HCT116 (cell line): ENCODE measurements around the gene EIPR1. TPM values are rescaled to one million over a fixed set of nuclear protein-coding genes. Genes with fewer than 3 reads are reported as not detected.

Source experiments
- ATAC-seq: fragments of 200-7000 bp; cut with Tn5 transposase; 2 replicates; pipeline ENCODE4 v1.9.1; 2020; ENCODE audit warnings: mild to moderate bottlenecking, moderate library complexity
- BruUV-seq: library from RNA; stranded (reverse); fragments of 400-500 nt; replicated peaks from 2 replicates; lab custom pipeline; 2021; lab: Mats Ljungman, UMichigan
- CTCF ChIA-PET: fragments of 300-600 bp; sonication (Branson Sonifier 250); formaldehyde crosslinking; loops from one replicate; lab custom pipeline; 2021; ENCODE audit warnings: antibody characterized with exemption; lab: Charles Lee
- POLR2A ChIA-PET: fragments of 300-600, 350-600 bp; sonication (Branson Sonifier 250); formaldehyde crosslinking; loops from one replicate; lab custom pipeline; 2021; ENCODE audit warnings: antibody characterized with exemption; lab: Charles Lee
- RAD21 ChIA-PET, 2 experiments: fragments of 300-600 bp; sonication (Branson Sonifier 250); formaldehyde crosslinking; loops; one replicate each; lab custom pipeline; 2023; ENCODE audit warnings: low total read pairs in 2 of 2; ENCODE audit not compliant: uncharacterized antibody in 2 of 2, unreplicated experiment in 2 of 2, low non-redundant PET in 1 of 2; lab: Charles Lee
- DNase-seq: peaks from one replicate; pipeline ENCODE4 v3.0.0-alpha.2; 2010; ENCODE audit warnings: low read depth, low spot score
- H2AFZ ChIP-seq: fragments of 200-600 bp; shearing (Covaris generic), sonication (generic); 2 replicates; pipeline ENCODE4 v1.6.1; 2017; ENCODE audit warnings: low read depth, mixed run types, mixed read lengths, antibody characterized with exemption, low read length; ENCODE audit not compliant: poor library complexity, severe bottlenecking
- H3K27ac ChIP-seq: 2 replicates; pipeline ENCODE4 v1.5.1; 2012; ENCODE audit warnings: low read depth, low read length
- H3K27me3 ChIP-seq: fragments of 200-600 bp; sonication (generic); 2 replicates; pipeline ENCODE4 v1.6.1; 2016; ENCODE audit warnings: mixed run types, low read length, mixed read lengths; ENCODE audit not compliant: insufficient read depth
- H3K36me3 ChIP-seq, 2 experiments: fragments of 200-500 bp in 1 of 2; fragments of 200-600 bp in 1 of 2; sonication (Bioruptor generic) in 1 of 2; sonication (generic) in 1 of 2; 2 replicates each; pipeline versions ENCODE4 v1.5.1 to v1.6.1; 2014 to 2016; ENCODE audit warnings: low read length in 2 of 2, inconsistent platforms in 1 of 2, mixed read lengths in 1 of 2, mixed run types in 1 of 2; ENCODE audit not compliant: insufficient read depth in 2 of 2, control insufficient read depth in 1 of 2
- H3K4me1 ChIP-seq, 2 experiments: fragments of 200-600 bp in 1 of 2; sonication (generic) in 1 of 2; 2 replicates each; pipeline versions ENCODE4 v1.5.1 to v1.6.1; 2012 to 2017; ENCODE audit warnings: low read length in 2 of 2, inconsistent platforms in 1 of 2, mild to moderate bottlenecking in 1 of 2, mixed read lengths in 1 of 2, mixed run types in 1 of 2, moderate library complexity in 1 of 2; ENCODE audit not compliant: insufficient read depth in 2 of 2, control insufficient read depth in 1 of 2
- H3K4me2 ChIP-seq: fragments of 200-600 bp; sonication (generic); 2 replicates; pipeline ENCODE4 v1.6.1; 2017; ENCODE audit warnings: mixed run types, low read length, mixed read lengths
- H3K4me3 ChIP-seq, 2 experiments: fragments of 200-600 bp in 1 of 2; sonication (generic) in 1 of 2; replicated peaks in 1 of 2; 2 replicates each; pipeline ENCODE4 v1.5.1; 2011 to 2016; ENCODE audit warnings: low read length in 2 of 2, control low read depth in 1 of 2, low read depth in 1 of 2, mild to moderate bottlenecking in 1 of 2, mixed read lengths in 1 of 2, mixed run types in 1 of 2
- H3K79me2 ChIP-seq: fragments of 200-600 bp; sonication (generic); 2 replicates; pipeline ENCODE4 v1.6.1; 2017; ENCODE audit warnings: mild to moderate bottlenecking, mixed run types, low read length, moderate library complexity, mixed read lengths; ENCODE audit not compliant: insufficient read depth
- H3K9ac ChIP-seq: fragments of 200-600 bp; sonication (generic); 2 replicates; pipeline ENCODE4 v1.6.1; 2016; ENCODE audit warnings: low read length, mixed read lengths
- H3K9me2 ChIP-seq: fragments of 200-600 bp; sonication (generic), shearing (Covaris generic); 2 replicates; pipeline ENCODE4 v1.6.1; 2017; ENCODE audit warnings: mixed run types, mild to moderate bottlenecking, moderate library complexity; ENCODE audit not compliant: insufficient read depth
- H3K9me3 ChIP-seq, 2 experiments: fragments of 200-500 bp in 1 of 2; fragments of 200-600 bp in 1 of 2; sonication (Bioruptor generic) in 1 of 2; sonication (generic) in 1 of 2; 2 replicates each; pipeline ENCODE4 v1.6.1; 2014 to 2017; ENCODE audit warnings: low read length in 2 of 2, mixed read lengths in 2 of 2, inconsistent platforms in 1 of 2, low read depth in 1 of 2, mild to moderate bottlenecking in 1 of 2, mixed run types in 1 of 2, moderate library complexity in 1 of 2; ENCODE audit not compliant: control insufficient read depth in 1 of 2, insufficient read depth in 1 of 2
- H4K20me1 ChIP-seq: fragments of 200-600 bp; sonication (generic), shearing (Covaris generic); 2 replicates; pipeline ENCODE4 v1.6.1; 2017; ENCODE audit warnings: mixed run types, mild to moderate bottlenecking, moderate library complexity; ENCODE audit not compliant: insufficient read depth
- CBX3 ChIP-seq: IDR thresholded peaks from 2 replicates; pipeline ENCODE4 v1.6.1; 2012; ENCODE audit warnings: low read depth
- CEBPB ChIP-seq: IDR thresholded peaks from 2 replicates; pipeline ENCODE4 v1.6.1; 2012; ENCODE audit warnings: low read depth
- EGR1 ChIP-seq: IDR thresholded peaks from 2 replicates; pipeline ENCODE4 v1.6.1; 2012; ENCODE audit warnings: low read depth
- ELF1 ChIP-seq: IDR thresholded peaks from 2 replicates; pipeline ENCODE4 v1.6.1; 2012; ENCODE audit warnings: low read depth, borderline replicate concordance
- EZH2 ChIP-seq: fragments of 200-600 bp; sonication (generic); IDR thresholded peaks from 2 replicates; pipeline ENCODE4 v1.6.1; 2017; ENCODE audit warnings: antibody characterized with exemption, mixed run types
- FOSL1 ChIP-seq: IDR thresholded peaks from 2 replicates; pipeline ENCODE4 v1.6.1; 2012; ENCODE audit warnings: low read depth
- JUND ChIP-seq: IDR thresholded peaks from 2 replicates; pipeline ENCODE4 v1.6.1; 2012
- POLR2A ChIP-seq: IDR thresholded peaks from 2 replicates; pipeline ENCODE4 v1.7.0; 2011; ENCODE audit warnings: borderline replicate concordance; ENCODE audit not compliant: insufficient read depth, insufficient read length; ENCODE audit errors: extremely low read depth
- RAD21 ChIP-seq: IDR thresholded peaks from 2 replicates; pipeline ENCODE4 v1.6.1; 2012; ENCODE audit warnings: low read depth, mild to moderate bottlenecking
- SIN3A ChIP-seq: IDR thresholded peaks from 2 replicates; pipeline ENCODE4 v1.6.1; 2012; ENCODE audit warnings: low read depth
- SP1 ChIP-seq: IDR thresholded peaks from 2 replicates; pipeline ENCODE4 v1.6.1; 2012; ENCODE audit warnings: low read depth
- SRF ChIP-seq: IDR thresholded peaks from 2 replicates; pipeline ENCODE4 v1.6.1; 2012; ENCODE audit warnings: low read depth
- TCF7L2 ChIP-seq: IDR thresholded peaks from 2 replicates; pipeline ENCODE4 v1.7.0; 2011; ENCODE audit warnings: borderline replicate concordance, inconsistent platforms; ENCODE audit not compliant: insufficient read depth, insufficient read length; ENCODE audit errors: extremely low read depth
- YY1 ChIP-seq: IDR thresholded peaks from 2 replicates; pipeline ENCODE4 v1.6.1; 2011; ENCODE audit warnings: low read length, low read depth, moderate library complexity, mild to moderate bottlenecking; ENCODE audit not compliant: insufficient replicate concordance; ENCODE audit errors: extremely low read depth
- ZNF274 ChIP-seq: fragments of 200-500 bp; sonication (Bioruptor generic); IDR thresholded peaks from 2 replicates; pipeline ENCODE4 v1.6.1; 2014; ENCODE audit warnings: mild to moderate bottlenecking, low read depth, low read length, inconsistent platforms
- intact Hi-C: fragments of 100-400 bp; cut with micrococcal nuclease; formaldehyde crosslinking; loops from 2 replicates; pipeline ENCODE4 v1.10.0; 2022
- total RNA-seq: library from RNA; stranded (reverse); gene quantifications from one replicate; pipeline ENCODE4 v1.2.1, GENCODE V29; 2021; ENCODE audit not compliant: unreplicated experiment
- TF ChIP-seq, protein P1 (sequence below): IDR thresholded peaks from 2 replicates; pipeline ENCODE4 v1.6.1; 2011; ENCODE audit warnings: mild to moderate bottlenecking, low read length, moderate library complexity; ENCODE audit not compliant: insufficient replicate concordance; ENCODE audit errors: extremely low read depth
- TF ChIP-seq, protein P2 (sequence below): IDR thresholded peaks from 2 replicates; pipeline ENCODE4 v1.6.1; 2012
- TF ChIP-seq, protein P3 (sequence below), 3 experiments: fragments of 200-600 bp in 1 of 3; sonication (generic) in 1 of 3; IDR thresholded peaks in 2 of 3; conservative IDR thresholded peaks in 1 of 3; 2 replicates each; pipeline ENCODE4 v1.5.1; 2012 to 2017; ENCODE audit warnings: low read depth in 2 of 3, low read length in 2 of 3, antibody characterized with exemption in 1 of 3, borderline replicate concordance in 1 of 3, control low read depth in 1 of 3, mild to moderate bottlenecking in 1 of 3, mixed read lengths in 1 of 3, mixed run types in 1 of 3, moderate library complexity in 1 of 3; ENCODE audit not compliant: insufficient read depth in 1 of 3
- TF ChIP-seq, protein P4 (sequence below): IDR thresholded peaks from 2 replicates; pipeline ENCODE4 v1.6.1; 2012

Gene EIPR1
- total RNA-seq, 1 experiment from 2014 or later: 36.9 TPM

DNA sequence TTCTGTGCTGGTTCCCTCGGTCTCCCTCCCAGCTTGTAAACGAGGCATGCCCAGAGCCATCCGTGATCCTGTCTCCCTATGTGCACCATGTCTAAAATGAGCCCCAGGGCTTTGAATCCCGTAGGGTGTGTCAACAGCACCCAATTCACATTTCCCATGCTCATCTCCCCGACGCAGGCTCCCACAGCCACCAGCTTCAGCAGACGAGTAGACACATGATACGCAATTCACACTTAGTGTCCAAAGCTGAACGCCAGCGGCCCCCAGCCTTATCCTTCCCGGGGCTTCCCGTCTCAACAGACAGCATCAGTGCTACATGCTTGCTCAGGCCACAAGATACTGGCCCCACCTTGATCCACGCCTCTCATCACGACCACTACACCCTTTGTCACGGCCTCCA is 88.1 kb downstream of the EIPR1 start:
- DNase-seq: no peak
- H3K4me1 ChIP-seq: no peaks in the 10 kb centered on the region
- CTCF ChIA-PET: no interaction called here
- no peak overlapping the region for H3K9ac ChIP-seq
- no peak overlapping the region for H3K27ac ChIP-seq
- RAD21 ChIA-PET: no interaction called here
- ATAC-seq: no peak
- no peaks in the 10 kb centered on the region for H3K36me3 ChIP-seq
- H2AFZ ChIP-seq: no peak overlapping the region
- H3K4me3 ChIP-seq: no peak overlapping the region
- POLR2A ChIA-PET: no interaction called here
- no peak overlapping the region for H3K4me2 ChIP-seq
- peaks cover 10% of the 10 kb centered on the region; the same call in 1 of the 2 replicates for H3K79me2 ChIP-seq
- H4K20me1 ChIP-seq: no peaks in the 10 kb centered on the region
- H3K27me3 ChIP-seq: no peaks in the 10 kb centered on the region
- no peaks in the 10 kb centered on the region for H3K9me3 ChIP-seq
- BruUV-seq: no TSS peak
- TF ChIP-seq, protein P1, sequence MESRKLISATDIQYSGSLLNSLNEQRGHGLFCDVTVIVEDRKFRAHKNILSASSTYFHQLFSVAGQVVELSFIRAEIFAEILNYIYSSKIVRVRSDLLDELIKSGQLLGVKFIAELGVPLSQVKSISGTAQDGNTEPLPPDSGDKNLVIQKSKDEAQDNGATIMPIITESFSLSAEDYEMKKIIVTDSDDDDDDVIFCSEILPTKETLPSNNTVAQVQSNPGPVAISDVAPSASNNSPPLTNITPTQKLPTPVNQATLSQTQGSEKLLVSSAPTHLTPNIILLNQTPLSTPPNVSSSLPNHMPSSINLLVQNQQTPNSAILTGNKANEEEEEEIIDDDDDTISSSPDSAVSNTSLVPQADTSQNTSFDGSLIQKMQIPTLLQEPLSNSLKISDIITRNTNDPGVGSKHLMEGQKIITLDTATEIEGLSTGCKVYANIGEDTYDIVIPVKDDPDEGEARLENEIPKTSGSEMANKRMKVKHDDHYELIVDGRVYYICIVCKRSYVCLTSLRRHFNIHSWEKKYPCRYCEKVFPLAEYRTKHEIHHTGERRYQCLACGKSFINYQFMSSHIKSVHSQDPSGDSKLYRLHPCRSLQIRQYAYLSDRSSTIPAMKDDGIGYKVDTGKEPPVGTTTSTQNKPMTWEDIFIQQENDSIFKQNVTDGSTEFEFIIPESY: no peak
- TF ChIP-seq, protein P2, sequence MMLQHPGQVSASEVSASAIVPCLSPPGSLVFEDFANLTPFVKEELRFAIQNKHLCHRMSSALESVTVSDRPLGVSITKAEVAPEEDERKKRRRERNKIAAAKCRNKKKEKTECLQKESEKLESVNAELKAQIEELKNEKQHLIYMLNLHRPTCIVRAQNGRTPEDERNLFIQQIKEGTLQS: no peak
- no peak for TF ChIP-seq CBX3
- TF ChIP-seq, all 23 proteins: peak for 0
- no peaks in the 10 kb centered on the region for H3K9me2 ChIP-seq
- intact Hi-C loops: no loop called here

DNA sequence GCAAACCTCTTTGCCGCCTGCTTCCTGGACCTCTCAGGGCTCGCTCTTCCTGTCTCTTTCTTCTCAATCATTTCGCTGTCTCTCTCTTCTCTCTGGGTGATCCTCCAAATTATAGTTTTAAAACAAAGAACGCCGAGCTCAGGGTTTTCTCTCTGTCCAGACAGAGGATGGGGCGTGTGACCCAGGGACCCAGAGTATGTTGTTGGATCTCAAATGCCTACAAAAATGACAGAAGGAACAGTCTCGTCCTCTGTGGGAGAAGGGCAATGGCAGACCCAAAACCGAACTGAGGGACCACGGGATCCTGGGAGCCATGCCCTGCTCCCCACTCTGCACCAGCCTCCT is 88.5 kb downstream of the EIPR1 start:
- DNase-seq (no peak), ATAC-seq (no peak)
- Histone ChIP-seq H3K9me2 (no peaks in the 10 kb centered on the region), H3K4me1 (no peaks in the 10 kb centered on the region), H2AFZ (no peak overlapping the region), H3K9me3 (no peaks in the 10 kb centered on the region), H4K20me1 (no peaks in the 10 kb centered on the region), H3K27ac (no peak overlapping the region), H3K27me3 (no peaks in the 10 kb centered on the region), H3K79me2 (peaks cover 10% of the 10 kb centered on the region; the same call in 1 of the 2 replicates), H3K4me3 (no peak overlapping the region), H3K9ac (no peak overlapping the region), H3K4me2 (no peak overlapping the region), H3K36me3 (no peaks in the 10 kb centered on the region)
- ChIA-PET CTCF (no interaction called here), POLR2A (no interaction called here), RAD21 (no interaction called here)
- BruUV-seq: no TSS peak
- intact Hi-C loops: no loop called here
- TF ChIP-seq FOSL1 (no peak), POLR2A (no peak), SP1 (no peak), TCF7L2 (no peak), RAD21 (no peak), SRF (no peak), YY1 (no peak), CEBPB (no peak), ZNF274 (no peak), ELF1 (no peak), SIN3A (no peak), JUND (no peak), EGR1 (no peak), EZH2 (no peak)
- TF ChIP-seq, protein P2: no peak
- TF ChIP-seq, protein P3, sequence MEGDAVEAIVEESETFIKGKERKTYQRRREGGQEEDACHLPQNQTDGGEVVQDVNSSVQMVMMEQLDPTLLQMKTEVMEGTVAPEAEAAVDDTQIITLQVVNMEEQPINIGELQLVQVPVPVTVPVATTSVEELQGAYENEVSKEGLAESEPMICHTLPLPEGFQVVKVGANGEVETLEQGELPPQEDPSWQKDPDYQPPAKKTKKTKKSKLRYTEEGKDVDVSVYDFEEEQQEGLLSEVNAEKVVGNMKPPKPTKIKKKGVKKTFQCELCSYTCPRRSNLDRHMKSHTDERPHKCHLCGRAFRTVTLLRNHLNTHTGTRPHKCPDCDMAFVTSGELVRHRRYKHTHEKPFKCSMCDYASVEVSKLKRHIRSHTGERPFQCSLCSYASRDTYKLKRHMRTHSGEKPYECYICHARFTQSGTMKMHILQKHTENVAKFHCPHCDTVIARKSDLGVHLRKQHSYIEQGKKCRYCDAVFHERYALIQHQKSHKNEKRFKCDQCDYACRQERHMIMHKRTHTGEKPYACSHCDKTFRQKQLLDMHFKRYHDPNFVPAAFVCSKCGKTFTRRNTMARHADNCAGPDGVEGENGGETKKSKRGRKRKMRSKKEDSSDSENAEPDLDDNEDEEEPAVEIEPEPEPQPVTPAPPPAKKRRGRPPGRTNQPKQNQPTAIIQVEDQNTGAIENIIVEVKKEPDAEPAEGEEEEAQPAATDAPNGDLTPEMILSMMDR (IDR thresholded peaks at IDR 0.05 in 2 of 3, conservative IDR thresholded peaks at IDR 0.05 in 1 of 3; ENCODE audit: borderline replicate concordance in 1 of 3, insufficient read depth in 1 of 3, low read depth in 2 of 3, low read length in 2 of 3): no peak
- TF ChIP-seq, protein P4, sequence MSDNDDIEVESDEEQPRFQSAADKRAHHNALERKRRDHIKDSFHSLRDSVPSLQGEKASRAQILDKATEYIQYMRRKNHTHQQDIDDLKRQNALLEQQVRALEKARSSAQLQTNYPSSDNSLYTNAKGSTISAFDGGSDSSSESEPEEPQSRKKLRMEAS: no peak
